HCT116 (cell line): ENCODE results near the gene C1orf174. TPM values are rescaled to one million over a fixed set of nuclear protein-coding genes. Genes with fewer than 3 reads are reported as not detected.

ENCODE experiments used
- ATAC-seq: fragments of 200-7000 bp; cut with Tn5 transposase; 2 replicates; pipeline ENCODE4 v1.9.1; 2020; ENCODE audit warnings: mild to moderate bottlenecking, moderate library complexity
- BruUV-seq: library from RNA; stranded (reverse); fragments of 400-500 nt; replicated peaks from 2 replicates; lab custom pipeline; 2021; lab: Mats Ljungman, UMichigan
- CTCF ChIA-PET: fragments of 300-600 bp; sonication (Branson Sonifier 250); formaldehyde crosslinking; loops from one replicate; lab custom pipeline; 2021; ENCODE audit warnings: antibody characterized with exemption; lab: Charles Lee
- POLR2A ChIA-PET: fragments of 300-600, 350-600 bp; sonication (Branson Sonifier 250); formaldehyde crosslinking; loops from one replicate; lab custom pipeline; 2021; ENCODE audit warnings: antibody characterized with exemption; lab: Charles Lee
- RAD21 ChIA-PET, 2 experiments: fragments of 300-600 bp; sonication (Branson Sonifier 250); formaldehyde crosslinking; loops; one replicate each; lab custom pipeline; 2023; ENCODE audit warnings: low total read pairs in 2 of 2; ENCODE audit not compliant: uncharacterized antibody in 2 of 2, unreplicated experiment in 2 of 2, low non-redundant PET in 1 of 2; lab: Charles Lee
- DNase-seq: peaks from one replicate; pipeline ENCODE4 v3.0.0-alpha.2; 2010; ENCODE audit warnings: low read depth, low spot score
- H2AFZ ChIP-seq: fragments of 200-600 bp; shearing (Covaris generic), sonication (generic); 2 replicates; pipeline ENCODE4 v1.6.1; 2017; ENCODE audit warnings: low read depth, mixed run types, mixed read lengths, antibody characterized with exemption, low read length; ENCODE audit not compliant: poor library complexity, severe bottlenecking
- H3K27ac ChIP-seq: 2 replicates; pipeline ENCODE4 v1.5.1; 2012; ENCODE audit warnings: low read depth, low read length
- H3K27me3 ChIP-seq: fragments of 200-600 bp; sonication (generic); 2 replicates; pipeline ENCODE4 v1.6.1; 2016; ENCODE audit warnings: mixed run types, low read length, mixed read lengths; ENCODE audit not compliant: insufficient read depth
- H3K36me3 ChIP-seq, 2 experiments: fragments of 200-500 bp in 1 of 2; fragments of 200-600 bp in 1 of 2; sonication (Bioruptor generic) in 1 of 2; sonication (generic) in 1 of 2; 2 replicates each; pipeline versions ENCODE4 v1.5.1 to v1.6.1; 2014 to 2016; ENCODE audit warnings: low read length in 2 of 2, inconsistent platforms in 1 of 2, mixed read lengths in 1 of 2, mixed run types in 1 of 2; ENCODE audit not compliant: insufficient read depth in 2 of 2, control insufficient read depth in 1 of 2
- H3K4me1 ChIP-seq, 2 experiments: fragments of 200-600 bp in 1 of 2; sonication (generic) in 1 of 2; 2 replicates each; pipeline versions ENCODE4 v1.5.1 to v1.6.1; 2012 to 2017; ENCODE audit warnings: low read length in 2 of 2, inconsistent platforms in 1 of 2, mild to moderate bottlenecking in 1 of 2, mixed read lengths in 1 of 2, mixed run types in 1 of 2, moderate library complexity in 1 of 2; ENCODE audit not compliant: insufficient read depth in 2 of 2, control insufficient read depth in 1 of 2
- H3K4me2 ChIP-seq: fragments of 200-600 bp; sonication (generic); 2 replicates; pipeline ENCODE4 v1.6.1; 2017; ENCODE audit warnings: mixed run types, low read length, mixed read lengths
- H3K4me3 ChIP-seq, 2 experiments: fragments of 200-600 bp in 1 of 2; sonication (generic) in 1 of 2; replicated peaks in 1 of 2; 2 replicates each; pipeline ENCODE4 v1.5.1; 2011 to 2016; ENCODE audit warnings: low read length in 2 of 2, control low read depth in 1 of 2, low read depth in 1 of 2, mild to moderate bottlenecking in 1 of 2, mixed read lengths in 1 of 2, mixed run types in 1 of 2
- H3K79me2 ChIP-seq: fragments of 200-600 bp; sonication (generic); 2 replicates; pipeline ENCODE4 v1.6.1; 2017; ENCODE audit warnings: mild to moderate bottlenecking, mixed run types, low read length, moderate library complexity, mixed read lengths; ENCODE audit not compliant: insufficient read depth
- H3K9ac ChIP-seq: fragments of 200-600 bp; sonication (generic); 2 replicates; pipeline ENCODE4 v1.6.1; 2016; ENCODE audit warnings: low read length, mixed read lengths
- H3K9me2 ChIP-seq: fragments of 200-600 bp; sonication (generic), shearing (Covaris generic); 2 replicates; pipeline ENCODE4 v1.6.1; 2017; ENCODE audit warnings: mixed run types, mild to moderate bottlenecking, moderate library complexity; ENCODE audit not compliant: insufficient read depth
- H3K9me3 ChIP-seq, 2 experiments: fragments of 200-500 bp in 1 of 2; fragments of 200-600 bp in 1 of 2; sonication (Bioruptor generic) in 1 of 2; sonication (generic) in 1 of 2; 2 replicates each; pipeline ENCODE4 v1.6.1; 2014 to 2017; ENCODE audit warnings: low read length in 2 of 2, mixed read lengths in 2 of 2, inconsistent platforms in 1 of 2, low read depth in 1 of 2, mild to moderate bottlenecking in 1 of 2, mixed run types in 1 of 2, moderate library complexity in 1 of 2; ENCODE audit not compliant: control insufficient read depth in 1 of 2, insufficient read depth in 1 of 2
- H4K20me1 ChIP-seq: fragments of 200-600 bp; sonication (generic), shearing (Covaris generic); 2 replicates; pipeline ENCODE4 v1.6.1; 2017; ENCODE audit warnings: mixed run types, mild to moderate bottlenecking, moderate library complexity; ENCODE audit not compliant: insufficient read depth
- CBX3 ChIP-seq: IDR thresholded peaks from 2 replicates; pipeline ENCODE4 v1.6.1; 2012; ENCODE audit warnings: low read depth
- CEBPB ChIP-seq: IDR thresholded peaks from 2 replicates; pipeline ENCODE4 v1.6.1; 2012; ENCODE audit warnings: low read depth
- EGR1 ChIP-seq: IDR thresholded peaks from 2 replicates; pipeline ENCODE4 v1.6.1; 2012; ENCODE audit warnings: low read depth
- EZH2 ChIP-seq: fragments of 200-600 bp; sonication (generic); IDR thresholded peaks from 2 replicates; pipeline ENCODE4 v1.6.1; 2017; ENCODE audit warnings: antibody characterized with exemption, mixed run types
- EZH2phosphoT487 ChIP-seq: fragments of 200-600 bp; IDR thresholded peaks from 2 replicates; pipeline ENCODE4 v1.6.1; 2018; ENCODE audit warnings: antibody characterized with exemption, borderline replicate concordance
- MAX ChIP-seq: IDR thresholded peaks from 2 replicates; pipeline ENCODE4 v1.6.1; 2012
- POLR2A ChIP-seq: IDR thresholded peaks from 2 replicates; pipeline ENCODE4 v1.7.0; 2011; ENCODE audit warnings: borderline replicate concordance; ENCODE audit not compliant: insufficient read depth, insufficient read length; ENCODE audit errors: extremely low read depth
- POLR2AphosphoS5 ChIP-seq: IDR thresholded peaks from 2 replicates; pipeline ENCODE4 v1.6.1; 2011; ENCODE audit warnings: mild to moderate bottlenecking, low read depth, low read length, moderate library complexity
- REST ChIP-seq: IDR thresholded peaks from 2 replicates; pipeline ENCODE4 v1.6.1; 2012; ENCODE audit warnings: low read depth
- SP1 ChIP-seq: IDR thresholded peaks from 2 replicates; pipeline ENCODE4 v1.6.1; 2012; ENCODE audit warnings: low read depth
- YY1 ChIP-seq: IDR thresholded peaks from 2 replicates; pipeline ENCODE4 v1.6.1; 2011; ENCODE audit warnings: low read length, low read depth, moderate library complexity, mild to moderate bottlenecking; ENCODE audit not compliant: insufficient replicate concordance; ENCODE audit errors: extremely low read depth
- ZFX ChIP-seq: fragments of 450-650 bp; IDR thresholded peaks from 2 replicates; pipeline ENCODE4 v1.6.1; 2017
- ZNF274 ChIP-seq: fragments of 200-500 bp; sonication (Bioruptor generic); IDR thresholded peaks from 2 replicates; pipeline ENCODE4 v1.6.1; 2014; ENCODE audit warnings: mild to moderate bottlenecking, low read depth, low read length, inconsistent platforms
- intact Hi-C: fragments of 100-400 bp; cut with micrococcal nuclease; formaldehyde crosslinking; loops from 2 replicates; pipeline ENCODE4 v1.10.0; 2022
- total RNA-seq: library from RNA; stranded (reverse); gene quantifications from one replicate; pipeline ENCODE4 v1.2.1, GENCODE V29; 2021; ENCODE audit not compliant: unreplicated experiment

The C1orf174 gene
- total RNA-seq, 1 experiment from 2014 or later, result 33.7 TPM

DNA sequence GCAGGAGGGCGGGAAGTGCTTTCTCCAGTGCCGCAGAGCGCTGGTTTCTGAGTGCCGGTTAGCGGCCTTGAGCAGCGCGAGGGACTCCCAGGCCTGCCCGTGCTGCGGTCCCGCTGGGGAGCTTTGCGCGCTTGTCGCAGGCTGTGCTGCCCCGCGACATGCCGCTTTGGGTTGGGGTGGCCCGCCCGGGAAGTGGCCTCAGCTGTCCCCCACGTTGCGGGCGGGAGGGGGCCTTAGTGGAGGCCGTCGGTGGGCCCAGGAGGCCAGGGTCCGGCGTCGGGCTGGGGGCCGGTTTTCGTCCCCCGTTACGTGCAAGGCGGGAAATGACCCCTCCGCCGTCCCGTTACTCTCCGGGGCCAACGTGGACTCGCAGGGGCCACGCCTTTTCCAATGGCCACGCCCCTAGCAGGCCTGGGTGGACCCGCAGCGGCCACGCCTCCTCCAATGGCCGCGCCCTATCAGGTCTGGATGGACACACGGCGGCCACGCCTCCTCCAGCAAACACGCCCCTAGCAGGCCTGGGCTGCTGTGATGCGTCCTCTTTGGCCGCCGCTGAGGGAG lies 977 bp upstream of the C1orf174 start:
- no TSS peak for BruUV-seq
- Histone ChIP-seq H3K9me2 (no peaks in the 10 kb centered on the region), H3K27me3 (no peaks in the 10 kb centered on the region), H3K4me1 (peaks cover 0 to 15% of the 10 kb centered on the region in 2 experiments; a peak in 1 of 4 replicates), H2AFZ (no peak overlapping the region), H3K4me3 (peak overlapping the region; percentile 92 to 96), H3K36me3 (no peaks in the 10 kb centered on the region; a peak in 1 of 4 replicates), H3K9ac (peak overlapping the region; percentile 93), H3K4me2 (peak overlapping the region; percentile 100), H3K27ac (peak overlapping the region; percentile 96), H4K20me1 (no peaks in the 10 kb centered on the region), H3K9me3 (no peaks in the 10 kb centered on the region), H3K79me2 (peaks cover 40% of the 10 kb centered on the region)
- ChIA-PET CTCF (interaction anchor here (1.6 kb wide), 1 partner anchor 448 kb away, joined by 5 read pairs; no protein-coding TSS in a partner anchor), POLR2A (interaction anchor here (1.0 to 1.9 kb wide), 2 partner anchors 43 to 105 kb away, joined by 3 to 4 read pairs; partner anchors contain the start of genes DFFB and LRRC47), RAD21 (no interaction called here)
- DNase-seq (peak; percentile 91), ATAC-seq (peak; percentile 75)
- intact Hi-C loops, result loop anchor here (1.0 to 5.0 kb wide), 3 partner anchors 44 to 234 kb away; partner anchors contain the start of genes CEP104, DFFB and LRRC47
- TF ChIP-seq POLR2AphosphoS5 (peak; percentile 37; the same call in 1 of the 2 replicates), MAX (peak; percentile 61; the same call in 1 of the 2 replicates), ZNF274 (no peak), ZFX (no peak), EGR1 (no peak), SP1 (peak; percentile 61; the same call in 1 of the 2 replicates), POLR2A (peak; percentile 2)

GRCh38 chr1:3899754-3900149 lies 320 bp downstream of the C1orf174 start:
- ATAC-seq (no peak), DNase-seq (no peak)
- Histone ChIP-seq H3K27ac (peak overlapping the region; percentile 96), H3K9ac (peak overlapping the region; percentile 93), H3K27me3 (no peaks in the 10 kb centered on the region), H4K20me1 (no peaks in the 10 kb centered on the region), H2AFZ (no peak overlapping the region), H3K9me3 (no peaks in the 10 kb centered on the region), H3K4me3 (peak overlapping the region; percentile 92 to 96), H3K79me2 (peaks cover 53% of the 10 kb centered on the region), H3K9me2 (no peaks in the 10 kb centered on the region), H3K4me2 (peak overlapping the region; percentile 100), H3K4me1 (peaks cover 0 to 15% of the 10 kb centered on the region in 2 experiments; a peak in 1 of 4 replicates), H3K36me3 (no peaks in the 10 kb centered on the region; a peak in 2 of 4 replicates)
- CTCF ChIA-PET, result interaction anchor here (1.0 to 1.7 kb wide), 2 partner anchors 12 to 42 kb away, joined by 3 to 12 read pairs; partner anchors contain the start of genes CEP104 and DFFB
- intact Hi-C loops, result loop anchor here (1.0 to 5.0 kb wide), 3 partner anchors 42 to 232 kb away; partner anchors contain the start of genes CEP104, DFFB and LRRC47
- TSS peak; percentile 51 for BruUV-seq
- RAD21 ChIA-PET, result no interaction called here
- POLR2A ChIA-PET, result interaction anchor here (1.9 kb wide), 1 partner anchor 42 kb away, joined by 4 read pairs; the partner anchor contains the start of gene DFFB
- TF ChIP-seq CEBPB (no peak), YY1 (no peak), EZH2 (no peak), REST (no peak), SP1 (no peak), EGR1 (no peak), EZH2phosphoT487 (no peak), CBX3 (no peak)
